Chondrocyte (in vitro differentiated cells): ENCODE data around the gene DEFB128. TPM values are rescaled to one million over a fixed set of nuclear protein-coding genes. Genes with fewer than 3 reads are reported as not detected.

ENCODE experiments used
- DNase-seq: peaks from one replicate; pipeline ENCODE4 v3.0.0; 2021; ENCODE audit warnings: mixed read lengths, low spot score
- H3K27ac Mint-ChIP-seq: one replicate; pipeline ENCODE4 v1.8.0; 2021; ENCODE audit warnings: mild to moderate bottlenecking, moderate library complexity, mixed read lengths; ENCODE audit not compliant: unreplicated experiment
- H3K27me3 Mint-ChIP-seq: 2 replicates; pipeline ENCODE4 v1.8.0; 2021; ENCODE audit warnings: low read depth, mixed read lengths
- H3K36me3 Mint-ChIP-seq: 2 replicates; pipeline ENCODE4 v1.8.0; 2021; ENCODE audit warnings: low read depth, mixed read lengths
- H3K4me1 Mint-ChIP-seq: 2 replicates; pipeline ENCODE4 v1.8.0; 2021; ENCODE audit warnings: low read depth, mild to moderate bottlenecking, mixed read lengths
- H3K4me3 Mint-ChIP-seq: one replicate; pipeline ENCODE4 v1.8.0; 2021; ENCODE audit warnings: mild to moderate bottlenecking, moderate library complexity, mixed read lengths; ENCODE audit not compliant: unreplicated experiment
- H3K9me3 Mint-ChIP-seq: 2 replicates; pipeline ENCODE4 v1.8.0; 2021; ENCODE audit warnings: low read depth, mixed read lengths
- total RNA-seq: library from RNA; stranded (reverse); gene quantifications from 3 replicates; pipeline ENCODE4 v1.2.1, GENCODE V29; 2021
- TF ChIP-seq, protein P1 (sequence below): fragments of 200-600 bp; sonication (generic); IDR thresholded peaks from 2 replicates; pipeline ENCODE4 v1.5.0; 2021; ENCODE audit warnings: antibody characterized with exemption, mild to moderate bottlenecking, moderate library complexity

DEFB128 gene
- total RNA-seq, 1 donor from 2014 or later, result not detected

DNA sequence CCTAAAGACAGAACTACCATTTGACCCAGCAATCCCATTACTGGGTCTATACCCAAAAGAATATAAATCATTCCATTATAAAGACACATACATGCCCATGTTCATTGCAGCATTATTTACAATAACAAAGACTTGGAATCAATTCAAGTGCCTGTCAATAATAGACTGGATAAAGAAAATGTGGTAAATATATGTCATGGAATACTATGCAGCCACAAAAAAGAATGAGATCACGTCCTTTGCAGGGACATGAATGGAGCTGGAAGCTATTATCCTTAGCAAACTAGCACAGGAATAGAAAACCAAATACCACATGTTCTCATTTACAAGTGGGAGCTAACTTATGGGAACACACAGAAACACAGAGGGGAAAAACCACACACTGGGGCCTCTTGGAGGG is 8.7 kb upstream of the DEFB128 start:
- Mint-ChIP-seq H3K4me1 (no peaks in the 10 kb centered on the region), H3K27ac (no peak overlapping the region), H3K9me3 (peaks cover 2% of the 10 kb centered on the region), H3K4me3 (no peak overlapping the region), H3K27me3 (peaks cover 21% of the 10 kb centered on the region), H3K36me3 (no peaks in the 10 kb centered on the region)
- TF ChIP-seq, protein P1, sequence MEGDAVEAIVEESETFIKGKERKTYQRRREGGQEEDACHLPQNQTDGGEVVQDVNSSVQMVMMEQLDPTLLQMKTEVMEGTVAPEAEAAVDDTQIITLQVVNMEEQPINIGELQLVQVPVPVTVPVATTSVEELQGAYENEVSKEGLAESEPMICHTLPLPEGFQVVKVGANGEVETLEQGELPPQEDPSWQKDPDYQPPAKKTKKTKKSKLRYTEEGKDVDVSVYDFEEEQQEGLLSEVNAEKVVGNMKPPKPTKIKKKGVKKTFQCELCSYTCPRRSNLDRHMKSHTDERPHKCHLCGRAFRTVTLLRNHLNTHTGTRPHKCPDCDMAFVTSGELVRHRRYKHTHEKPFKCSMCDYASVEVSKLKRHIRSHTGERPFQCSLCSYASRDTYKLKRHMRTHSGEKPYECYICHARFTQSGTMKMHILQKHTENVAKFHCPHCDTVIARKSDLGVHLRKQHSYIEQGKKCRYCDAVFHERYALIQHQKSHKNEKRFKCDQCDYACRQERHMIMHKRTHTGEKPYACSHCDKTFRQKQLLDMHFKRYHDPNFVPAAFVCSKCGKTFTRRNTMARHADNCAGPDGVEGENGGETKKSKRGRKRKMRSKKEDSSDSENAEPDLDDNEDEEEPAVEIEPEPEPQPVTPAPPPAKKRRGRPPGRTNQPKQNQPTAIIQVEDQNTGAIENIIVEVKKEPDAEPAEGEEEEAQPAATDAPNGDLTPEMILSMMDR, result no peak
- DNase-seq, result no peak

DNA sequence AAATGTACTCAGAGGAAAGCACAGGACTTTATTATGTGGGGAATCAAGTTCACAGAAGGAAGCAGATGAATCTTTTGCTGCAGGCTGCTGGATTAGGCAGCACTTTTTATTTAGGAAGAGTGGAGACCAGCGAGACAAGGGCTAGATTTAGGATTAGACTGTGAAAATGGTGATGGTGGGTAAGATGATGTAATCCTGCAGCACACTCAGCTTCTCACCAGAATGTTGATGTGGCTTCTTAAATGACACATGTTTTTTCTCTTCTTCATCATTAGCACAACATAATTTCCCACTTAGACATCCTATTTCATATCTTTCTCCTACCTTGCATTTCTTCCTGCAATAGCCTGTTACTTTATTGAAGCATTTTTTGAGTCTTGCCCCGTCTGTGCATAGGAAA is 1.8 kb downstream of the DEFB128 start:
- TF ChIP-seq, protein P1, result no peak
- Mint-ChIP-seq H3K27me3 (peaks cover 34% of the 10 kb centered on the region), H3K4me1 (no peaks in the 10 kb centered on the region), H3K4me3 (no peak overlapping the region), H3K27ac (no peak overlapping the region), H3K9me3 (peaks cover 21% of the 10 kb centered on the region), H3K36me3 (no peaks in the 10 kb centered on the region)
- DNase-seq, result no peak

DNA sequence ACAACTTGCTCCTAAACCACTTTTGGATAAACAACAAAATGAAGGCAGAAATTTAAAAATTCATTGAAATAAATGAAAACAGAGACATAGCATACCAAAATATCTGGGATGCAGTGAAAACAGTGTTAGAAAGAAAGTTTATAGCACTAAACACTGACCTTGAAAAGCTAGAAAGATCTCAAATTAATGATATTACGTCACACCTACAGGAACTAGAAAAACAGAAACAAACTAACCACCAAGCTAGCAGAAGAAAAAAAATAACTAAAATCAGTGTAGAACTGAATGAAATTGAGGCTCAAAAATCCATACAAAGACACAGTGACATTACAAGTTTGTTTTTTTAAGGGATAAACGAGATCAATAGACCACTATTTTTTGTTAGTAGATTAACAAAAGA is 5.2 kb downstream of the DEFB128 start:
- DNase-seq, result no peak
- peaks cover 18% of the 10 kb centered on the region for H3K9me3 Mint-ChIP-seq
- no peaks in the 10 kb centered on the region for H3K36me3 Mint-ChIP-seq
- no peak overlapping the region for H3K27ac Mint-ChIP-seq
- no peaks in the 10 kb centered on the region for H3K4me1 Mint-ChIP-seq
- TF ChIP-seq, protein P1, result no peak
- H3K27me3 Mint-ChIP-seq, result peaks cover 41% of the 10 kb centered on the region
- H3K4me3 Mint-ChIP-seq, result no peak overlapping the region

DNA sequence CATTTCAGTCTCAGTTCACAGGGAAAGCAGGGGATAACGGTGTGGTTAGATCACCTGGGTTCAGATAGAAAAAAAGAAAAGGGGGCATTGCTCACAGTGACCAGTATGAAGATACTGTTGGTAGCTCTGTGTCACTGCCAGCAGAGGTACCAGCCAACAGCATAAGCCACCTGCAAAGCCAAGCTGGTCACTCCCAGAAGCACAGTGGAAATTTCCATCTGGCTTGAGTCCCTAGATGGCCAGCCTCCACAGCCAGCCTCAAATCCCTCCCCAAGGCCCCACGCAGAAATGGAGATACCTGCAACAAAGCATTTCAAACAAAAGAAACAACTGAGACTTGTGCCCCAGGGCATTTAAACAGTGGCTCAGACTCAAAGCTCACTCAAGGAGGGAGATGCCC is 20.6 kb downstream of the DEFB128 start:
- Mint-ChIP-seq H3K36me3 (no peaks in the 10 kb centered on the region), H3K4me3 (no peak overlapping the region), H3K27me3 (peaks cover 28% of the 10 kb centered on the region), H3K27ac (no peak overlapping the region), H3K9me3 (no peaks in the 10 kb centered on the region), H3K4me1 (no peaks in the 10 kb centered on the region)
- no peak for DNase-seq
- TF ChIP-seq, protein P1, result no peak

DNA sequence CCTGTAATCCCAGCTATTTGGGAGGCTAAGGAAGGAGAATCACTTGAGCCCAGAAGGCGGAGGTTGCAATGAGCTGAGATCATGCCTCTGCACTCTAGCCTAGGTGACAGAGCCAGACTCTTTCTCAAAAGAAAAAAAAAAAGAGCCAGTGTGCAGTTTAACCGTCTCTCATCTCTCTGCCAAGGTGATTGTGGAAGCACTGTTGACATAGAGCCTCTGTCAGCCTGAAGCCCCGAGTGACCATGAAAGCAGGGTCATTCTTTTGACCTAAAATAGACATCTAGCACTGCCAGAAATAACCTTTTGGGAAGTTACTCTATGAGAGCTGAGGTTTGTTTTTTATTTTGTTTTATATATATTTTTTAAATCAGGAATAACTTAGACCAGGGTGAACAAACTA is 24.9 kb downstream of the DEFB128 start:
- DNase-seq, result no peak
- Mint-ChIP-seq H3K9me3 (no peaks in the 10 kb centered on the region), H3K4me3 (no peak overlapping the region), H3K27ac (no peak overlapping the region), H3K4me1 (no peaks in the 10 kb centered on the region), H3K27me3 (peaks cover 25% of the 10 kb centered on the region), H3K36me3 (no peaks in the 10 kb centered on the region)
- TF ChIP-seq, protein P1, result no peak
